NCI-H345 treated with DMSO at 0.1 percent for 48 hours (cell line): ENCODE data around the gene ZNF784.
A peak's percentile ranks its signal among the peaks of the same experiment; 100 is the strongest.

Source experiments
- DNase-seq: peaks from one replicate; lab custom pipeline; 2025; ENCODE audit not compliant: unreplicated experiment; lab: John Stamatoyannopoulos, UW

Gene ZNF784

DNA sequence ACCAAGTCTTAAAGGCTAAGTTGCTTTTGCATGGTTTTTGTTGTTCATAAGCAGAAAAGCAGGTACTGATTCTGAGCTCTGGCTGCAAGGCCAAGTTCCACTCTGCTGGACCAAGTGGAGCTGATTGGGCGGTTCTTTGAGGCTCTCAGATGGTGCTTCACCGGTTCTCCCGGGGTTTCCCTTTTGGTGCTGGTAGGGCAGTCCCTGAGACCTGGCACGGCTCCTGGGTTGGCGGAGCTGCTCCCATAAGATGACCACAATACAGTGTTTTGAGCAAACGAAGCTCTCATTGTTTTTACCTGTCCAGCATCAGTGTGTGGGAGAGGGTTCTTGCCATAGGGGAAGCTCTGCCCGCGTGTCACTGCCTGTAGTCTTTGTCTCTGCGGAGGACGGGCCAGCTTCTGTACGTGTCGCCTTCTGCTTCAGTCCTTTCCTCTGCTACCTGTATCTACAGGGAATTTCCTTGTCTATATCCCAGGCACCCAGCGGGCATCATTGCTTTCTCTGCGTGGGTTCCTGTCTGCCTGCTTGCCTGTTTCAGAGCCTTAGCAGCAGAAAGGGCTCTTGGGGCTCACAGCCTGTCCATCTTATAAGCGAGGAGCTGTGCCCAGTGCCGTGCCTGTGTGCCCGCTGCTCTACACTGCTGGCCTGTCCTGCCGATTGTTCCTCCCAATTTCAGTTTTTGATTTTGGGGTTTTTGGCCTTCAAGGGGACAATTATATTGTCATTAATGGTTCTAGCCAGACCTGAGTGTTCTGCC, 32.8 kb upstream of the ZNF784 start:
- DNase-seq, result no peak

DNA sequence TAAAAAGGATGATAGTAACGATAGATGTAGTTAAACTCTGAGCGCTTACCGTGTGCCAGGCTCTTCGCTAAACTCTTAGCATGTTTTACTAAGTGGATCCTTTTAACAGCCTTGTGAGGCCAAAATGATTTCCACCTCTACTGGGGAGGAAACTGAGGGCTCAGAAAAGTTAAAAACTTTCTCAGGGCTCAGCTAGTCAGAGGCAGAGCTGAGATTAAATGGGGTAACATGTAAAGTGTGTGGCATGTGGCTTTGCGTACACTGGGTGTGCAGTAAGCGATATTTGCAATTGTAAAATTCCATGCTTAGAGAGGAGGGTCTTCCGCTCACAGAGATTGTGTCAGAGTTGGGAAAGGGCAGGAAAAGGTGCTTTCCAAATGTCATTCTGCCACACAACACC, 32.2 kb upstream of the ZNF784 start:
- no peak for DNase-seq

DNA sequence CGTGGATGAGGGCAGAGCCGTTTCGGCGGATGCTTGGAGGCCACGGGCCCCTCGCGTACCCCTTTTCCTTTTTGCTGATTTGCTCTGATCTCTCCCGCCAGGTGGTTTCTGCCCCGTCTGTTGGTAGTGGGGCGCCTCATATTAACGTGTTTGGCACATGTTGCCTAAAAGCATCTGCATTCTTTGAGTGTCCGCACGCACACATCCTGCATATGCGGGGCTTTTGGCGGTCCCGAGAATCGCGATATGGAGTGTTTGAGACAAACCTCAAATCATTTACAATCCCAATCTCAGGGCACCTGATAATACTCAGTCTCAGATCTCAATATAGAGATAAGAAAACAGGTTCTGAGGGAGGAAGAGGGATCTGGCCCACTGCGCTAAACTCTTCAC, 31.3 kb upstream of the ZNF784 start:
- DNase-seq, result no peak

DNA sequence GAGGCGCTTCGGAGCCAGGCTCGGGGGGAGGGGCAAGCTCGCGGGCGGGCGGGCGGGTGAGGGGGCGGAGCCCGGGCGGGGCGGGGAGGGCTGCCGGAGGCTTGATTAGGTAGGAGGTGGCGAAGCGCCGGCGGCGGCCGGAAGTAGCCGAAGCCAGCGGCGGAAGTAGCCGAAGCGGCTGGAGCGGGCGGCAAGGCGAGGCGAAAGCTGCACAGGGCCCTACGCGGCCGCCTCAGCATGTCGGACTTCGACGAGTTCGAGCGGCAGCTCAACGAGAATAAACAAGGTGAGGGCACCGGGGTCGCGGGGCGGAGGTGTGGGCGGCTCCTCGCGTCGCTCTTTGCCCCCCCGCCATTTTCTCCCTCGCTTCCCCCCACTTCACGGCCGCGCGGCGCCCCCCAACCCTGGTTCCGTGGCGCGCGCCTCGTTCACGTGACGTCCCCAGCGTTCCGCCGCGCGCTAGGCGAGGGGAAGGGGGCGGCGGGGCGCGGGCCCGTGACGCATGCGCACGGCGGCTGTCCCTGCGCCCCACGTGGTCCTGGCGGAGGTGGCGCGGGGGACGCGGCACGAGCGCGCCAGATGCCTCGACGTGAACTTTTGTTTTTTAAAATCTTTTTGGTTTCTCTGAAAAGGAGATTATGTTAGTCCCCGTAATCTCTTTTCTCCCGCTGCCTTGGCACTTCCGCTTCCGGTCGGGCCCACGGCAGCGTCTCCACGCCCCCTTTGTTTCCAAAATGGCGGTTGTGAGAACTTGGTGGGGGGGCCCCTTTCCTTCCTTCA, 30.7 kb upstream of the ZNF784 start, which contains the start of gene U2AF2:
Gene U2AF2, plus strand, starts transcription at position 168 of the 780 bp plus-strand sequence. Its CDS starts 70 bp downstream, at position 238.
- DNase-seq, result peak; percentile 23

DNA sequence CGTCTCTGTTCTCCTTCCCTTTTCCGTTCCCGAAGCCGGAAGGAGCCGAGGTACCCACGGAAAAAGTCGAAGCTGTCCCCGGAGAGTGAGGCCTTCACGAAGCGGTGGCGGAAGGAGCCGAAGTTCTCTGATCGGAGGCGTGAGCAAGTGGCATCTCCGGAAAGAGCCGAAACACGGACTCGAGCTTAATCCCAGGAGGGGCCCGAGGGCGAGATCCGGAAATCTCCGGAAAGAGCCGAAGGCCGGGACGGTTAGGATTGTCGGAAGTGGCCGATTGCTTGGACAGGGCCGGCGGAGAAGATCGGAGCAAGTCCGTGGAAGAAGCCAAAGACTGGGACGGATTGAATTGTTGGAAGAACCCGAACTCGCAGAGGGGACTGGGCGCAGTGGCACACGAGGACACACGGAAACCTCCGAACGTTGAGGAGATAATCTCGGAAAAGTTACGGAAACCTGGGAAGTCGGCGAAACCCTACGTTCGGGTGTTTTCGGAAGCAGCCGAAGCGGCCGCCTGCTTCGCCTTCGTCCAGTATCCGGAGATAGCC, 30.0 kb upstream of the ZNF784 start:
- peak; percentile 87 for DNase-seq

DNA sequence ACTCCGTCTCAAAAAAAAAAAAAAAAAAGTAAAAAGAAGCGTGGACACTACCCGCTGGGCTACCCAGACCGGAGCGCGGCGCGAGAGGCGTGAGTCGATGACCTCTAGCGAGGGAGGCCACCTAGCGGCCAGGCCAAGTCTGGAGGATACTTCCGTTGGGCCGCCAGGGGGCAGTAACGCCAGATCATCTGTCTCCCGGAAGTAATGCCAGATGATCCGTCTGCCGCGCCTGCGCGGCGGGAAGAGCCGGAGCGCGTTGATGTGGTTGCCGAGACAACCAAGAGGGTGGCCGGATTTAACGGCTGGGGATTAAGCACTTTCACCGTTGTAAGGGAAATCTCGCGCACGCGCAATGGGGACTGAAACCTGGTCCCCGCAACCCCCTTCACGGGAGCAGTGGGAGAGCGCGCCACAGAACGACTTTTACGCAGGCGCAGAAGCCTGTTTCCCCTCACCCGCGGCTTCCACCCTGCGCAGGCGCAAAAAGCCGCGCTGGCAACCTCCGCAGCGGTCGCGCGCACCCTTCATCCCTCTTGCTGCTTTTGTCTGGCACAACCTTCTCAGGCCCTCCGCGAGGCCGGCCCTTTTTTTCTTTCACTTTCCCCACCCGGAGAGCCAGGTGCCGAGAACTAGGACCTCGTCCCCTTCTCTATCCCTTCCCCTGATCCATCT, 29.4 kb upstream of the ZNF784 start:
- peak; percentile 90 for DNase-seq

DNA sequence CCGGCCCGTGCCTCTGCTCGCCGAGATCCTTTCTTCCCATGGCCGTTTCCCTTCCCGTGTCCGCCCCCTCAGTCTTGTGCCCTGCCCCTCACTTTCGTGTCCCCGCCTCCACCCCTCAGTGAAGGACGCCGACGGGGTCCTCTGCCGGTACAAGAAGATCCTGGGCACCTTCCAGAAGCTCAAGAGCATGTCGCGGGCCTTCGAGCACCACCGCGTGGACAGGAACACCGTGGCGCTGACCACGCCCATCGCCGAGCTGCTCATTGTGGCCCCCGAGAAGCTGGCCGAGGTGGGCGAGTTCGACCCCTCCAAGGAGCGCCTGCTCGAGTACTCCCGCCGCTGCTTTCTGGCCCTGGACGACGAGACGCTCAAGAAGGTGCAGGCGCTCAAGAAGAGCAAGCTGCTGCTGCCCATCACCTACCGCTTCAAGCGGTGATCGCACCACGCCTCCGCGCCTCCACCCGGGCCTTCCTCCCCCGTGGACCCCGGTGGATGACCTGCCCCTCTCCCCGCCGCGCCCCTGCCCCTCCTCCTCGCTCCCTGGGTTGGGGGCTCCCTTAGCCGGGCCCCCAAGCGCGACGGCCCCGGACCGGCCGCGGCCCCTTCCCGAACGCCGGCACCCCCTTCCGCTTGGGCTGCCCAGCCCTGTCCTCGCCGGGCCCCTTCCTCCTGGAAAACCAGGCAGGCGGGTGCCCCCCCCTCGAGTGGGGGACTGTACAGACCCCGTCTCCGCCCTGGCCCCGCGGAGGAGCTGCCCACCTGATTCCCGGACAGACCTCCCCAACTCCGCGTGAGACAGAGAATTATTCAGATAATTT, 28.2 kb upstream of the ZNF784 start:
- no peak for DNase-seq

DNA sequence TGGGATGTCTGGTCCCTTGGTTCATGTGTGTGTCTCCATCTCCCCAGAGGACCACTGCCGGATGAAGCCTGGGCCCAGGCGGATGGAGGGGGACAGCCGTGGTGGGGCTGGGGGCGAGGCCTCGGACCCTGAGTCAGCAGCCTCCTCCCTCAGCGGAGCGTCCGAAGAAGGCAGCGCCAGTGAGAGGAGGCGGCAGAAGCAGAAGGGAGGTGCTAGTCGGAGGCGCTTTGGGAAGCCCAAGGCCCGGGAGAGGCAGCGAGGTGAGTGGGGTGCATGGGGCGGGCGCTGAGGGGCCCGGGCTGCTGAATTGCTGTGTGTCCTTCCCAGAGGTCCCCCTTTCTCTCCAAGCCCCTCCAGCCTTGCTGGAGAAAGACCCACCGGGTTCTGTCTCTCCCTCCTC, 26.9 kb upstream of the ZNF784 start:
- DNase-seq, result no peak

DNA sequence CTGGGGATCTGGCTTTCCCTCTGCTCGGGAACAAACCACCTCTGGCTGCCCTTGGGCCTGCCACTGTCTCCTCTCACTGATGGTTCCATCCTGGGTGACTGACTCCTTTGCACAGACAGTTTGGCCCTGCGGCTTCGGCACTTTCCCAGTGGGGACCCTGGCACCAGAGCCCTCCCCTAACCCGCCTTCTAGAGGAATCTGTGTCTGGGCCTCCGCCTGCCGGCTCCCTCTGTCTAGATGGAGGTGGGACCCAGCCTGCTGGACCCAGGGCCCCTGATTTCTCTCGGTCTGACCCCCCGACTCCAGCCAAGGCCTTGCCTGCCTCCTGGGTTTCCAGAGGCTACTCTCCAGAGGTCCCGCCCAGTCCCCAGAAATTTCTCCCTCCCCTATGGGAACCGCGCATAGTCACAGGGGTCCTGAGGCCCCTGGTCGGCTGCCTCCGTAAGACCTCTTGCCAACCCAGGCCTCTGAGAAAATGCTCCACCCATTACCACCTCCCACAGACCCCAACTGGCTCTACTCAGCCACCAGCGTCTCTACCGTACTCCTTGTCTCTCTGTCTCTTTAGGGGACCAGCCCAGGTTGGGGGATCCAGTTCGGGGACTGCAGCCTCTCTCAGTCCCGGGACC, 26.4 kb upstream of the ZNF784 start:
- DNase-seq, result no peak

DNA sequence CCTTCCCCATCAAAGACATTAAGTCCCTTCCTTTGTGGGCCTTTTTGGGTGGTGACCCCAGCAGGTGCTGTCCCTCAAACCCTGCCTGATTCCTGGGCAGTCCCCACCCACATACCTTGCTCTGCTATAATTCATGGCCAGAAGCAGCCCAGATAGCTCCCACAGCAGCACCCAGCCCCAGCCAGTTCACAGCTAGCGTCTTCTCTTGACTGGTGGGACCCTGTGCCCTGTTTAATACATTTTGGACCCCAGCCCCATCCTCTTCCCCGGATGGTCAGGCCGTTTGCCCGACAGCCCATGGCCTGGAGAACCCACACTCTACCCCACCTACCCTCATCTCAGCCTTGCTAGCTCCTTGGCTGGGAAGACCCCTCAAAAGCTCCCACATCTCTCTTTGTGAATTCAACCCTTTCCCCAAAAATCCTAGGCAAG, 25.8 kb upstream of the ZNF784 start:
- DNase-seq, result no peak

DNA sequence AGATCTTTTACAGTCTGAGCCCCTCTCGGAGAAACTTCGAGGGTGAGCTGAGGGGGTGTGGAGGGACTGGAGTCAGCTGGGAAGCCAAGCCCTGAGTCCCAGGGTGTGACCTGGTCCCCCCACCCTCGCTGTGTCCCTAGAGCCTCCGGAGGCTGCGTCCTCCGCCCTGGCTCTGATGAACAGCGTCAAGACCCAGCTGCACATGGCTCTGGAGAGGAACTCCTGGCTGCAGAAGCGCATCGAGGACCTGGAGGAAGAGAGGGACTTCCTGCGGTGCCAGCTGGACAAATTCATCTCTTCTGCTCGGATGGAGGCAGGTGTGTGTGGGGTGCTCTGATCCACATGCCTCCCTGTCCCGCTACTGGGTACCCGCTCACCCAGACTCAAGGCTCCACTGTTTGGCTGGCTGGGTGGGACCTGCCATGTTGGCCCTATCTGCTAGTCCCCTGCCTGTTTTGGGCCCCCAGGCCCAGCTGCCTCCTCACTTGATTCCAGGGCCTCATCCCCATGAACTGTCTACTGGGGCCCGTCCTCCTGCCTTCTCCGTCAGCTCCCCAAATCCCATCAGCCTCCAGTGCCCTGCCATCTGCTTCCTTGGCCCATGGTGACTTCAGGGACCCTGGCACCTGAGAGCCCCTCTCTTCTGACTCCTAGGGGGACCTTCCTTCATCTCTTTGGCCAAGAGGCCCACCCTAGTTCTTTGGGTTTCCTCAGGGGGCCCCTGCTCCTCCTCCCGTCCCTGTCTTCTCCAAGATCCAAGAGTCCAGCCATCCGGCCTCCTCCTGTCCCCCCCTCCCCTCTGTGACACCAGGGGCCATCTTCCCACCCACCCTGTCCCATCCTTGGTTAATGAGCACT, 25.1 kb upstream of the ZNF784 start:
- DNase-seq, result no peak

DNA sequence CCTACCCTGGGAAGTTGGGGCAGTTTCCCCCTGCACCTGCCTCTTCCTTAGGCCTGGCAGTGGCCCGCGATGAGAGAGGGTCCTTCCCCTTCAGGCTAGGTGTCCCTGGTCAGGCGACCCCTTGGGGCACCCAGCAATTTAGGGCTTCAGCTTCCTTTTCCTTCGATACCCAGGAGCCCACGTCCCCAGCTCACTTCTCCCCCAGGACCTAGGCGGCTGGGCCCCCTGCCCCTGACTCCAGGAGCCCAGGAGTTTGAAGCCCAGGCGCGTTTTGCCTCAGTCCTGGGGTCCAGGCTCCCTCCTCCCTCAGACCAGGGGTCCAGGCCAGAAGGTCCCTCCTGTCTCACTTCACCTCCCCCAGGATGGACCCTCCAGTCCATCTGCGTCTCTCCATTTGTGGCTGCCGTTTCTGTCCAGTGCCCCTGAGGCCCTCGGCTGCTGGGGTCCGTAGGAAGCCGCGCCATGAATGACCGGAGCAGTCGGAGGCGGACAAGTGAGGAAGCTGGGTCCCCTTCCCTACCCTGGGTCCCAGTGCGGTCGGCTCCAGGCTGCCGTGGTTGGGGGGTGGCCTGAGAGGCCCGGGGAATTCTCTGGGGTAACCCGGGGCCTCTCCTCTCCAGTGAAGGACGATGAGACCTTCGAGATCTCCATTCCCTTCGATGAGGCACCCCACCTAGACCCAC, 24.4 kb upstream of the ZNF784 start:
- no peak for DNase-seq

DNA sequence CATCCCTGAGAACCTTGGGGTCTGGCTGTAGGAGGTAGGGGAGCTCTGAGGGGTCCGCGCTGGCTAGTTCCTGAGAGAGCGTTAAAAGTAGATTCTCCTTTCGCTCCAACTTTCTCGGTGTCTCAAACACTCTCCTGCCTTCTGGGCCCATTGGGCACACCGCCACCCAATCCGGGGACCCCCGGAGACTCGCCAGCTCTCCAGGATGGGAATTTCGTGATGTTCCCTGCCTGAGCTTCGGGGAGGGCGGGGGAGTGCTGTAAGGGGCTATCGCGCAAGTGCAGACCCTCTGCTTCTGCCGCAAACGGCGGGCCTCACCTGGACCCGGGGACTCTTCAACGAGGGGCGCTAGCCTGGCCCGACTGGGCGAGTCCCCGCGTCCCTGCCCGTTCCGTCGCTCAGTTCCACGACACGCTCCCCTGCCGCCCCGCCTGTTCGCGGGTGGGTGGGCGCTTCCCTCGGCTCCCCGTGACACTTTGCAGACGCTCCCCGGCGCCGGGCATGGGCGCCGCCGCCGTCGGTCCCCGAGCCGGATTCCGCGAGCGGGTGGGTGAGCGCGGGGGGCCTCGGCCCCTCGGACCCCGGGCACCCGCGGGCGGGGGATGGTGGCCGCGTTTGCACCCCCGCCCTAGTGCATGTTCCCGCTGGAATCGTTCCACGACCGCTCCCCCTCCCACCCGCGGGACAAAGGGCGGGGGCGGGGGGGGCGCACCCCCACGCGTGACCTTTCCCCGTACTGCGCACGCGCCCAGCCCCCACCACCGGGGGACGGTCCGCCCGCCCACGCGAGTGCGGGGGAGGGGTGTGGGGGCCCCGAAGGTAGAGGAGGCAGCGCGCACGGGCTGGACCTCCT, 23.6 kb upstream of the ZNF784 start, which contains the start of gene CCDC106:
Gene CCDC106, plus strand, starts transcription at position 481 of the 853 bp plus-strand sequence. CDS start 835 bp downstream, outside the sequence.
- peak; percentile 19 for DNase-seq

DNA sequence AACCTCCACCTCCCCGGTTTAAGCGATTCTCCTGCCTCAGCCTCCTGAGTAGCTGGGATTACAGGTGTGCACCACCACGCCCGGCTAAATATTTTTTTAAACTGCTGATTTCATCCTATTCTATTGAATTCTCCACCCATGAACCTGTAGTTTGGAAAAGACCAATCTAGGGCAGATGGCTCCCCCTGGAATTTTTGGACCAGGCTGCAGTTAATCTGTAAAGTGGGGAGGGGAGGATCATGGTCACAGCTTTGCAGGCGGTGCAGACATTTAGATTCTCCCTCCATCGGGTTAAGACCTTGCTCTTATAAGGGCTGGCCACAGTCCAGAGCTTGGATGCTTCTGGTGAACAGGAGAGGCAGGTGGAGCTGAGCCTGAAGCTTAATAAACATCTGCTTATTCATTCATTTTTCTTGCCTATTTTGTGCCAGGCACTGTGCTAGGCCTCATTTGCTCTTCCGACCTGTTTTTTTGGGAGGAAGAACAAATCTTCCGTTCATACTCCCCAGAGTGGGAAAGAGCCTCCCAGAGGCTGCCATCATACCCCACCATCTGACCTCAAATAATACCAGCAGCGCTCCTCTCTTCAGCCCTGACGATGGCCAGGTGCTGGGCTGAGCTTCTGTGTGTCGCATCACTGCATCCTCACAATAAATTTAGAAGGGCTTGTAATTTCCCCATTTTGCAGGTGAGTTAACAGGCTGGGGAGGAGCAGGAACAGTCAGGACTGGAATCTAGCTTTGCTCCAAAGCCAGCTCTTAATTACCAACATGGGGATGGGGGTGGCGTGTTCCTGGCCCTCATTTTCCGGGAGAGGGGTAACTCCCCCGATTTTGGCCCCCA, 22.7 kb upstream of the ZNF784 start:
- DNase-seq, result no peak

DNA sequence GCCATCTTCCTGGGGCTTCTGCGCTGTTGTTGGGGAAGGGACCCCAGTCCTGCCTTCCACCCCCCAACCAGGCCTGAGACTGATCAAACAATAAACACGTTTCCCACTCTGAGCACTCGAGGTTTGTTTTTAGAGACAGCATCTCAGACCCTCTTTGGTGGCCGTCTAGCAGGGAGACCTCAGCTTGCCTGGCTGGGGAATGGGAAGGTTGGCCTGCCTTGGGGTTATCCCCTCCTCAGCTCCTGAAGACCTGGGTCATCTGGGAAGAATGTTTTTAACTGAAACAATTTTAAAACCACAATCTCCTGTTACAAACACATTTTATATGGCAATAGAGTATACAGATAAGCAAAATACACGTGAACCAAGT, 21.1 kb upstream of the ZNF784 start:
- DNase-seq, result no peak

DNA sequence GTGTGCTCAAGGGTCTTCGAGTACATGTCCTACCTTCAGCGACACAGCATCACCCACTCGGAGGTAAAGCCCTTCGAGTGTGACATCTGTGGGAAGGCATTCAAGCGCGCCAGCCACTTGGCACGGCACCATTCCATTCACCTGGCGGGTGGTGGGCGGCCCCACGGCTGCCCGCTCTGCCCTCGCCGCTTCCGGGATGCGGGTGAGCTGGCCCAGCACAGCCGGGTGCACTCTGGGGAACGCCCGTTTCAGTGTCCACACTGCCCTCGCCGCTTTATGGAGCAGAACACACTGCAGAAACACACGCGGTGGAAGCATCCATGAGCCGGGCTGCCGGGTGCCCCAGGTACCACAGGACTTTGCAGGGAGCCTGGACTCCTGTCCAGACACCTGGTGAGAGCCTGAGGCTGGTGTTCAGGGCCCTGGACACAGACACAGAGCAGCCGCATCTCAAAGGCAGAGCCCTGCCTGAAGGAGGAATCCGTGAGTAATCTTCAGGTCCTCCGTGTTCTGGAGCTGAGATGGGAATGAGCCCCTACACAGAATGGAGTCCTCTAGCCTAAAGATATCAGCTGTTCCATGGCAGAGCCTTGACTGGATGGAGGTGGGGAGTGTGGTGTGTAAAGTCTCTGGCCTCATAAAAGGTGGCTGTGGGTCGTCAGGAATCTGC, 20.6 kb upstream of the ZNF784 start:
- no peak for DNase-seq
